Stimulated activated CD4-positive, alpha-beta T cell treated with anti-CD3 and anti-CD28 coated beads, Interleukin-2, amount 100 ng/mL, for 24 hours (primary cell): ENCODE results near the gene HBA1.
"Not testable (repeated sequence)": the region's sequence is repeated elsewhere in the genome, so short reads cannot be mapped to it uniquely, and the experiment has no call there.

Experiments used
- DNase-seq, 2 donors: peaks; one replicate each; pipeline ENCODE4 v3.0.0-alpha.2; 2020

Gene HBA1

DNA sequence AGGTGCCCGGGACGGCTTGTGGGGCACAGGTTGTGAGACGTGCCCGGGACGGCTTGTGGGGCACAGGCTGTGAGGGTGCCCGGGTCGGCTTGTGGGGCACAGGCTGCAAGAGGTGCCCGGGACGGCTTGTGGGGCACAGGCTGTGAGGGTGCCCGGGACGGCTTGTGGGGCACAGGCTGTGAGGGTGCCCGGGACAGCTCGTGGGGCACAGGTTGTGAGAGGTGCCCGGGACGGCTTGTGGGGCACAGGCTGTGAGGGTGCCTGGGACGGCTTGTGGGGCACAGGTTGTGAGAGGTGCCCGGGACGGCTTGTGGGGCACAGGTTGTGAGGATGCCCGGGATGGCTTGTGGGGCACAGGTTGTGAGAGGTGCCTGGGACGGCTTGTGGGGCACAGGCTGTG is 16.2 kb upstream of the HBA1 start:
- not testable (repeated sequence) for DNase-seq

DNA sequence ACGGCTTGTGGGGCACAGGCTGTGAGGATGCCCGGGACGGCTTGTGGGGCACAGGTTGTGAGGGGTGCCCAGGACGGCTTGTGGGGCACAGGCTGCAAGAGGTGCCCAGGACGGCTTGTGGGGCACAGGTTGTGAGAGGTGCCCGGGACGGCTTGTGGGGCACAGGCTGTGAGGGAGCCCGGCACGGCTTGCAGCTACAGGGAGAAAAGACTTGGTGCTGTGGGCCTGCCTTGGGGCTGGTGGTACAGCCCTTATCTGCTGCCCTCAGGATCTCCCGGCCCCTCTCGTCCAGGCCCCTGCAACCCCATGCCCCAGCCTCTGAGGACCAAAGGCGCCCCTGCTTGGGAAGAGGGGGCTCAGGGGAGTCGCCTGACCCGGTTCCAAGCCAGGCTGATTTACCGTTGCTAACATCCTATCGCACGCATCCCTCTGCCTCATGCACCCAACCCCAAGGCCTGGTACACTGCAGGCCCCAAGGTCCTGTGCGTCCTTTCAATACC is 15.7 kb upstream of the HBA1 start:
- no peak for DNase-seq

DNA sequence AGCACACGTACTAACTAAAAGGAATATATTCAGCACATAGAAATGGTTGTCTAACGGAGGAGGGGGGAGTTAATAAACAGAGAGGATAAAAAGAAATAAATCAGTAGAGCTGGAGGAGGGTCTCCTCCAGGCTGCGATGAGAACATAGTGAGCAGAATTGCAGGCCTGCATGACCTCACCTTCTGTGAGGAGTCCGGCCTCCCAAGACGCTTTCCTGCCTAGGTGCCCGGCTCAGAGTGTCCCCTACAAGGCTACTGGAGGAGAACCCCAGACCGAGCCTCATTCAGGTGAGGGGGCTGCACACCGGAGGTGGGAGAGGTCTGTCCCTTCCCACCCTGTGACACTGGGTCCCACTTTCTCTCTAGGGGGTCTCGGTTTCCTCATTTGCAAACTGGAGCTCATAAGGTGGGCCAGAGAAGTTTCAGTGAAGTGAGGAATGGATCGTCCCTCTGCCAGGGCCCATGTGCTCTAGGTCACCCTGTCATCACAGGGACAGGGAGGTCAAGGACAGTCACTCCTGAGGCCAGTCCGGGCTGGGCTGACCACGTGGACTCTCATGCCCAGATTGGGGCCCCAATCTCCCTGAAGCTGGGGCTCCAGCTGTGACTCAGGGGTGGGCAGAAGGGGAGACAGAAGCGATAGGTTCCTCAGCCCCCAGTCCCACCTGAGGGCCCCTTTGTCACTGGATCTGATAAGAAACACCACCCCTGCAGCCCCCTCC is 14.0 kb upstream of the HBA1 start:
- no peak for DNase-seq

DNA sequence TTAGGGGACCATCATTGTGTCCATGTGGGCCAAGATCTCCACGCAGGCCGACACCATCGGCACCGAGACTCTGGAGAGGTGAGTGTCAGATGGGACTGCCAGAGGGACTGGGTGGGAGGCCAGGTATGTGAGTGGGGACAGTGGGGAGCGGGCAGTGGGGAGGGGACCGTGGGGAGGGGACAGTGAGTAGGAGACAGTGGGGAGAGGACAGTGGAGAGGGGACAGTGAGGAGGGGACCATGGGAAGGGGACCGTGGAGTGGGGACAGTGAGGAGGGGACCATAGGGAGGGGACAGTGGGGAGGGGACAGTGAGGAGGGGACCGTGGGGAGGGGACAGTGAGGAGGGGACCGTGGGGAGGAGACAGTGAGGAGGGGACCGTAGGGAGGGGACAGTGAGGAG is 13.3 kb upstream of the HBA1 start:
- DNase-seq, result not testable (repeated sequence)

DNA sequence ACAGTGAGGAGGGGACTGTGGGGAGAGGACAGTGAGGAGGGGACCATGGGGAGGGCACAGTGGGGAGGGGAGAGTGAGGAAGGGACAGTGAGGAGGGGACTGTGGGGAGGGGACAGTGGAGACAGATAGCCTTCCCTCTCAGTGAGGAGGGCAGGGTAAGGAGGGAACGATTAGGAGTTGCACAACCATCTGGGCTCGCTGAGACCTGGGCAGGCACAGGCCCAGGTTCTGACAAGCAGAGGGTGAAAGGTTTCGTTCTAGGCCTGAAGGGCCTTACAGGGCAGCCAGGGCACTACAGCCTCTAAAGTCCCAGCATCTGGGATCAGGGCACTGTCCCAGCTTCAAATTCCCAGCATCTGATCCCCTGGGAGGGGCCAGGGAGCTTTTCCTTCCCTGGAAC is 12.8 kb upstream of the HBA1 start:
- DNase-seq, result not testable (repeated sequence)

DNA sequence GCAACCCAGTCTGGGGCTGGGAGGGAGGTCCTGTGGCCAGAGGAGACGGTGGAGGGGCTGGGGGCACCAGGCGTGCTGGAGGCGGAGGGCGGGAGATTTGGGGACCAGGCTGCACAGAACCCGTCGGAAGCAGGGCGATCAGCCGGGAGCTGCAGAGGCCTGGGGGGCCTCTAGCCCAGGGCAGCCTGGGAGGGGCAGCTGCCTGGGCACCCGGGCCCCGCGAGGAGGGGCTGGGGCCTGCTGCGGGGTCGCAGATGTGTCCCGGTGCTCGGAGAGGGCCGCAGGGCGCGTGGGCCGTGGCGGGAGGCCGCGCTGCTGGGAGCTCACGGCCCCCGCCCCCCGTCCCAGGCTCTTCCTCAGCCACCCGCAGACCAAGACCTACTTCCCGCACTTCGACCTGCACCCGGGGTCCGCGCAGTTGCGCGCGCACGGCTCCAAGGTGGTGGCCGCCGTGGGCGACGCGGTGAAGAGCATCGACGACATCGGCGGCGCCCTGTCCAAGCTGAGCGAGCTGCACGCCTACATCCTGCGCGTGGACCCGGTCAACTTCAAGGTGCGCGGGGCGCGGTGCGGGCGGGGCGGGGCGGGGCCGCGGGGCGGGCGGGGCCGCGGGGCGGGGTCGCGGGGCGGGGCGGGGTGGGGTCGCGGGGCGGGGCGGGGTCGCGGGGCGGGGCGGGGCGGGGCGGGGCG is 12.2 kb upstream of the HBA1 start:
- not testable (repeated sequence) for DNase-seq

DNA sequence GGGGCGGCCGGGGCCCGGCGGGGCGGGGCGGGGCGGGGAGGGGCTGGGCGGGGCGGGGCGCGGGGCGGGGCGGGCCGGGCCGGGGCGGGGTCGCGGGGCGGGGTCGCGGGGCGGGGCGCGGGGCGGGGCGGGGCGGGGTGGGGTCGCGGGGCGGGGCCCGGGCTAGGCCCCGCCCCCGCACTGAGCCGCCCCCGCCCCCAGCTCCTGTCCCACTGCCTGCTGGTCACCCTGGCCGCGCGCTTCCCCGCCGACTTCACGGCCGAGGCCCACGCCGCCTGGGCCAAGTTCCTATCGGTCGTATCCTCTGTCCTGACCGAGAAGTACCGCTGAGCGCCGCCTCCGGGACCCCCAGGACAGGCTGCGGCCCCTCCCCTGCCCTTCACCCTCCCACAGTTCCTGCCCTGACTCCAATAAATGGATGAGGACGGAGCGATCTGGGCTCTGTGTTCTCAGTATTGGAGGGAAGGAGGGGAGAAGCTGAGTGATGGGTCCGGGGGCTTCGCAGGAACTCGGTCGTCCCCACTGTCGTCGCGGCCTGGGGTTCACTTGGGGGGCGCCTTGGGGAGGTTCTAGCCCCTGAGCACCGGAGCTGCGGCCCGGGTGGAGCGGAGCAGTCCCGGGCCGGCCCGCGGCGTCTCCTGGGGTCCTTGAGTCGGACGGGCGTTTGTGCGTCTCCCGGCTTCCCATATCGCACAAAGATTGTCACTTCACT is 11.5 kb upstream of the HBA1 start:
- no peak for DNase-seq

DNA sequence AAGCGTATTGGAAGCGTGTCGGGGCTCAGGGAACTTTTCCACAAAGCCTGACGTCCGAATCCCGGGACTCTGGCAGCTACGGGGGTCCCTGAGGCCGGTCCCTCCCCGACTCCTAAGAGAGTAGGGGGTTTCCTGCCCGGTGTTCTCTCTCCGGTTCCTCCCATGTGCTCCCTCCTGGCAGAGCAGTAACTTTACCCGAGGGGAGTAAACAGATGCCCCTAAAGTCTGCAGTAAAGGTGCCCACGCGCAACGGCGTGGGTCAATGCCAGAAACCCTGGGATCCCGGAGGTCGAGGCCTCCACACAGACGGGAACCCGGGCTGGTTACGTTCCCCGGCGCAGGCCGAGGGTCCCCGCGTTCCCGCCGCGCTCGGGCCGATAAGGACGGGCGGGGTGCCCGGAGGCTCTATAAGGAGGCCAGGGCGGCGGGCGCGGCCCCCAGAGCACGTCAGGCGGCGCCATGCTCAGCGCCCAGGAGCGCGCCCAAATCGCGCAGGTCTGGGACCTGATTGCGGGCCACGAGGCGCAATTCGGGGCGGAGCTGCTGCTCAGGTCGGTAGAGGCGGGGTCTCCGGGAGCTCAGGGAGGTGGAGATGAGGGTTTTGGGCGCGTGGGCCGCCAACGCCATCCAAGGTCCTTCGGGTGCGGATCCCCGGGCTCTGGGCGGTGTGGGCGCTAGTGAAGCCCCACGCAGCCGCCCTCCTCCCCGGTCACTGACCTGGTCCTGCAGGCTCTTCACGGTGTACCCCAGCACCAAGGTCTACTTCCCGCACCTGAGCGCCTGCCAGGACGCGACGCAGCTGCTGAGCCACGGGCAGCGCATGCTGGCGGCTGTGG is 10.7 kb upstream of the HBA1 start, which contains the start of gene HBM:
Gene HBM (plus strand): TSS at position 440 of the 836 bp plus-strand sequence. CDS start 20 bp downstream, at position 460.
- peak in 1 of 2 donors; percentile 31 for DNase-seq

DNA sequence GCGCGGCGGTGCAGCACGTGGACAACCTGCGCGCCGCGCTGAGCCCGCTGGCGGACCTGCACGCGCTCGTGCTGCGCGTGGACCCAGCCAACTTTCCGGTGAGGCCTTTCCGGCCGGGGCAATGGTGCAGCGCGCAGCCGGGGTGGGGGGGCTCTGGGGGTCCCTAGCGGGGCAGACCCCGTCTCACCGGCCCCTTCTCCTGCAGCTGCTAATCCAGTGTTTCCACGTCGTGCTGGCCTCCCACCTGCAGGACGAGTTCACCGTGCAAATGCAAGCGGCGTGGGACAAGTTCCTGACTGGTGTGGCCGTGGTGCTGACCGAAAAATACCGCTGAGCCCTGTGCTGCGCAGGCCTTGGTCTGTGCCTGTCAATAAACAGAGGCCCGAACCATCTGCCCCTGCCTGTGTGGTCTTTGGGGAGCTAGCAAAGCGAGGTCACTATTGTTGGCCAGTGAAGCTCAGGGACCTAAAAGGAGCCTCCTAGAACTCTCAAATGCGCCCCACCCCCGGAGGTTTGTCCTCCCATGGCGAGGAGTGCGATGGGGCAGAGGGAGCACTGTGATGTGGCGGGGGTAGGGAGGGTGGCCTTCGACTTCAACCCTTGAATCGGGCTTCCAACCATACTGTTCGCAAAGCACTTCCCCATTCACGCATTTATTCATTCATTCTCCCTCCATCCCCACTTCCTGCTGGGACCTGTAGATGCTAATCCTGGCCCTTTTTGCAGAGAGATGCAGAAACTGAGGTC is 9.9 kb upstream of the HBA1 start:
- no peak for DNase-seq

DNA sequence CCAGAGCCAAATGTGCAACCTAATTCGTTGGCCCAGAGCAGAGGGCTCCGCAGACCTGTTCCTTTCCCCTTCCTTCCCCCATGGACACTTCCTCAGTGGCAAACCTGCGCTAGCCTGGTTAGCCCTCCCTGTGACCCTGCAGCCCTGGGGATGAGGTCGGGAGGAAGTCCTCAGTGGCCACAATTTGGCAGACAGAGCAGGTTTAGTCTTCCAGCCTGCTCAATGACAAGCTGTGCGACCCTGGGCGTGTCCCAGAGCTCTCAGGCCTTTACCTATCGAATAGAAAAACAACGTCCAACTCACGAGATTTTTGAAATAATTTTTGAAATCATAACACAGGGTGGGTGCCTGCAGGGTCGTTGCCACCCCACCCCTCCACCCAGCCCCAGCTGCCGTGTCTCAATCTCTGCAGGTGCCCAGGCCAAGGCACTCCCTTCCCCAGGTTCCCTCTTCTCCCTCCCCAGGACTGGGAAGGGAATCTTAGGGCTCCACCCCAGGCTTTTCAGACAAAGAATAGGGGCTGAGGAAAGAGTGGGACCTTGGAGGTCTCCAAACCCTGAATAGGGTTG is 9.3 kb upstream of the HBA1 start:
- DNase-seq, result no peak

DNA sequence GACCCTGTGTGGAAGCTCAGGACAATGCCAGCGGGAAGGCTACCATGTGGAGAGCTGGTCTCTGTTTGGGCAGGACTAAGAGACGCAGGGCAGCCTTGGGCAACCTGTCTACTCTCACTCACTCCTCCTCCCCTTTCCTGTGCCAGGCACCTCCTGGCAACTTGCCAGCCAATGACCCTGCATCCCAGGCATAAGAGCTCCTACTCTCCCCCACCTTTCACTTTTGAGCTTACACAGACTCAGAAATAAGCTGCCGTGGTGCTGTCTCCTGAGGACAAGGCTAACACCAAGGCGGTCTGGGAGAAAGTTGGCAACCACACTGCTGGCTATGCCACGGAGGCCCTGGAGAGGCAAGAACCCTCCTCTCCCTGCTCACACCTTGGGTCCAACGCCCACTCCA is 8.1 kb upstream of the HBA1 start:
- DNase-seq, result no peak

DNA sequence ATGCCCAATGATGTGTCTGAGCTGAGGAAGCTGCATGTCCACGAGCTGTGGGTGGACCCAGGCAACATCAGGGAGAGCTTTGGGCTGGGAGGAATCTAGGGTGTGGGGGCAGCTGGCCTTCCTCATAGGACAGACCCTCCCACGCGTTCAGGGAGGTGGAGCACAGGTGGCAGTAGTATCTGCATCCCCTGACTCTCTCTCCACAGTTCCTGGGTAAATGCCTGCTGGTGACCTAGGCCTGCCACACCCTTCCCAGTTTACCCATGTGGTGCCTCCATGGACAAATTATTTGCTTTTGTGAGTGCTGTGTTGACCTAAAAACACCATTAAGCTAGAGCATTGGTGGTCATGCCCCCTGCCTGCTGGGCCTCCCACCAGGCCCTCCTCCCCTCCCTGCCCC is 7.5 kb upstream of the HBA1 start:
- no peak for DNase-seq

DNA sequence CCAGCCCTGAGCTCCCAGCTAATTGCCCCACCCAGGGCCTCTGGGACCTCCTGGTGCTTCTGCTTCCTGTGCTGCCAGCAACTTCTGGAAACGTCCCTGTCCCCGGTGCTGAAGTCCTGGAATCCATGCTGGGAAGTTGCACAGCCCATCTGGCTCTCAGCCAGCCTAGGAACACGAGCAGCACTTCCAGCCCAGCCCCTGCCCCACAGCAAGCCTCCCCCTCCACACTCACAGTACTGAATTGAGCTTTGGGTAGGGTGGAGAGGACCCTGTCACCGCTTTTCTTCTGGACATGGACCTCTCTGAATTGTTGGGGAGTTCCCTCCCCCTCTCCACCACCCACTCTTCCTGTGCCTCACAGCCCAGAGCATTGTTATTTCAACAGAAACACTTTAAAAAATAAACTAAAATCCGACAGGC is 6.4 kb upstream of the HBA1 start:
- DNase-seq, result not testable (repeated sequence)

DNA sequence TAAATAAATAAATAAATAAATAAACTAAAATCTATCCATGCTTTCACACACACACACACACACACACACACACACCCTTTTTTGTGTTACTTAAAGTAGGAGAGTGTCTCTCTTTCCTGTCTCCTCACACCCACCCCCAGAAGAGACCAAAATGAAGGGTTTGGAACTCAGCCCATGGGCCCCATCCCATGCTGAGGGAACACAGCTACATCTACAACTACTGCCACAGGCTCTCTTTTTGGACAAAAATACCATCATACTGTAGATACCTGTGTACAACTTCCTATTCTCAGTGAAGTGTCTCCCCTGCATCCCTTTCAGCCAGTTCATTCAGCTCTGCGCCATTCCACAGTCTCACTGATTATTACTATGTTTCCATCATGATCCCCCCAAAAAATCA is 5.7 kb upstream of the HBA1 start:
- no peak for DNase-seq

DNA sequence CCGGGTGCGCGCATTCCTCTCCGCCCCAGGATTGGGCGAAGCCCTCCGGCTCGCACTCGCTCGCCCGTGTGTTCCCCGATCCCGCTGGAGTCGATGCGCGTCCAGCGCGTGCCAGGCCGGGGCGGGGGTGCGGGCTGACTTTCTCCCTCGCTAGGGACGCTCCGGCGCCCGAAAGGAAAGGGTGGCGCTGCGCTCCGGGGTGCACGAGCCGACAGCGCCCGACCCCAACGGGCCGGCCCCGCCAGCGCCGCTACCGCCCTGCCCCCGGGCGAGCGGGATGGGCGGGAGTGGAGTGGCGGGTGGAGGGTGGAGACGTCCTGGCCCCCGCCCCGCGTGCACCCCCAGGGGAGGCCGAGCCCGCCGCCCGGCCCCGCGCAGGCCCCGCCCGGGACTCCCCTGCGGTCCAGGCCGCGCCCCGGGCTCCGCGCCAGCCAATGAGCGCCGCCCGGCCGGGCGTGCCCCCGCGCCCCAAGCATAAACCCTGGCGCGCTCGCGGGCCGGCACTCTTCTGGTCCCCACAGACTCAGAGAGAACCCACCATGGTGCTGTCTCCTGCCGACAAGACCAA is 4.0 kb upstream of the HBA1 start, which contains the start of gene HBA2:
Gene HBA2 (plus strand): TSS at position 503 of the 568 bp plus-strand sequence. CDS start 37 bp downstream, at position 540.
- not testable (repeated sequence) for DNase-seq

DNA sequence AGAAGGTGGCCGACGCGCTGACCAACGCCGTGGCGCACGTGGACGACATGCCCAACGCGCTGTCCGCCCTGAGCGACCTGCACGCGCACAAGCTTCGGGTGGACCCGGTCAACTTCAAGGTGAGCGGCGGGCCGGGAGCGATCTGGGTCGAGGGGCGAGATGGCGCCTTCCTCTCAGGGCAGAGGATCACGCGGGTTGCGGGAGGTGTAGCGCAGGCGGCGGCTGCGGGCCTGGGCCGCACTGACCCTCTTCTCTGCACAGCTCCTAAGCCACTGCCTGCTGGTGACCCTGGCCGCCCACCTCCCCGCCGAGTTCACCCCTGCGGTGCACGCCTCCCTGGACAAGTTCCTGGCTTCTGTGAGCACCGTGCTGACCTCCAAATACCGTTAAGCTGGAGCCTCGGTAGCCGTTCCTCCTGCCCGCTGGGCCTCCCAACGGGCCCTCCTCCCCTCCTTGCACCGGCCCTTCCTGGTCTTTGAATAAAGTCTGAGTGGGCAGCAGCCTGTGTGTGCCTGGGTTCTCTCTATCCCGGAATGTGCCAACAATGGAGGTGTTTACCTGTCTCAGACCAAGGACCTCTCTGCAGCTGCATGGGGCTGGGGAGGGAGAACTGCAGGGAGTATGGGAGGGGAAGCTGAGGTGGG is 3.1 kb upstream of the HBA1 start:
- DNase-seq, result not testable (repeated sequence)

DNA sequence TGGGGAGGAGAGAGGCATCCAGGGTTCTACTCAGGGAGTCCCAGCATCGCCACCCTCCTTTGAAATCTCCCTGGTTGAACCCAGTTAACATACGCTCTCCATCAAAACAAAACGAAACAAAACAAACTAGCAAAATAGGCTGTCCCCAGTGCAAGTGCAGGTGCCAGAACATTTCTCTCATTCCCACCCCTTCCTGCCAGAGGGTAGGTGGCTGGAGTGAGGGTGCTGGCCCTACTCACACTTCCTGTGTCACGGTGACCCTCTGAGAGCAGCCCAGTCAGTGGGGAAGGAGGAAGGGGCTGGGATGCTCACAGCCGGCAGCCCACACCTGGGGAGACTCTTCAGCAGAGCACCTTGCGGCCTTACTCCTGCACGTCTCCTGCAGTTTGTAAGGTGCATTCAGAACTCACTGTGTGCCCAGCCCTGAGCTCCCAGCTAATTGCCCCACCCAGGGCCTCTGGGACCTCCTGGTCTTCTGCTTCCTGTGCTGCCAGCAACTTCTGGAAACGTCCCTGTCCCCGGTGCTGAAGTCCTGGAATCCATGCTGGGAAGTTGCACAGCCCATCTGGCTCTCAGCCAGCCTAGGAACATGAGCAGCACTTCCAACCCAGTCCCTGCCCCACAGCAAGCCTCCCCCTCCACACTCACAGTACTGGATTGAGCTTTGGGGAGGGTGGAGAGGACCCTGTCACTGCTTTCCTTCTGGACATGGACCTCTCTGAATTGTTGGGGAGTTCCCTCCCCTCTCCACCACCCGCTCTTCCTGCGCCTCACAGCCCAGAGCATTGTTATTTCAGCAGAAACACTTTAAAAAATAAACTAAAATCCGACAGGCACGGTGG is 2.3 kb upstream of the HBA1 start:
- DNase-seq, result not testable (repeated sequence)

DNA sequence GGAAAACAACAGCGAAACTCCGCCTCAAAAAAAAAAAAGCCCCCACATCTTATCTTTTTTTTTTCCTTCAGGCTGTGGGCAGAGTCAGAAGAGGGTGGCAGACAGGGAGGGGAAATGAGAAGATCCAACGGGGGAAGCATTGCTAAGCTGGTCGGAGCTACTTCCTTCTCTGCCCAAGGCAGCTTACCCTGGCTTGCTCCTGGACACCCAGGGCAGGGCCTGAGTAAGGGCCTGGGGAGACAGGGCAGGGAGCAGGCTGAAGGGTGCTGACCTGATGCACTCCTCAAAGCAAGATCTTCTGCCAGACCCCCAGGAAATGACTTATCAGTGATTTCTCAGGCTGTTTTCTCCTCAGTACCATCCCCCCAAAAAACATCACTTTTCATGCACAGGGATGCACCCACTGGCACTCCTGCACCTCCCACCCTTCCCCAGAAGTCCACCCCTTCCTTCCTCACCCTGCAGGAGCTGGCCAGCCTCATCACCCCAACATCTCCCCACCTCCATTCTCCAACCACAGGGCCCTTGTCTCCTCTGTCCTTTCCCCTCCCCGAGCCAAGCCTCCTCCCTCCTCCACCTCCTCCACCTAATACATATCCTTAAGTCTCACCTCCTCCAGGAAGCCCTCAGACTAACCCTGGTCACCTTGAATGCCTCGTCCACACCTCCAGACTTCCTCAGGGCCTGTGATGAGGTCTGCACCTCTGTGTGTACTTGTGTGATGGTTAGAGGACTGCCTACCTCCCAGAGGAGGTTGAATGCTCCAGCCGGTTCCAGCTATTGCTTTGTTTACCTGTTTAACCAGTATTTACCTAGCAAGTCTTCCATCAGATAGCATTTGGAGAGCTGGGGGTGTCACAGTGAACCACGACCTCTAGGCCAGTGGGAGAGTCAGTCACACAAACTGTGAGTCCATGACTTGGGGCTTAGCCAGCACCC is 1.2 kb upstream of the HBA1 start:
- no peak for DNase-seq
